ENCODE results near the gene GNA12.

Gene GNA12

DNA sequence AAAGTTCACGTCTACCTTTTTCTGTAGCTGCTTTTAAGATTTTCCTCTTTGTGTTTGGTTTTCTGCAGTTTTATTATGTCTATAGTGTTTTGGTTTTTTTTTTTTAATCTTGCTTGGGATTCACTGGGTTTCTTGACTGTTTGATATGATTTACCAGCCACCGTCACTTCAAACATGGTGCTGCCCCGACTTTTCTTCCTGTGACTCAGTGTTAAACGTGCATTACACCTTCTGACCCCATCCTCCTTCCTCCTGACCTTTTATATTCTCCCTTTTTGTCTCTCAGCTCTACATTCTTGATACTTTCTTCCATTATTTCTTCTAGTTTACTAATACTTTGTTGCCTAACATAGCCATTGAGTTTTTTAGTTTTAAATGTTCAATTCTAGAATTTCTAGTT, 61.5 kb downstream of the GNA12 start:
- WGBS, 2 experiments = 94 to 95% methylated on average over 4 of the region's 4 CpGs

DNA sequence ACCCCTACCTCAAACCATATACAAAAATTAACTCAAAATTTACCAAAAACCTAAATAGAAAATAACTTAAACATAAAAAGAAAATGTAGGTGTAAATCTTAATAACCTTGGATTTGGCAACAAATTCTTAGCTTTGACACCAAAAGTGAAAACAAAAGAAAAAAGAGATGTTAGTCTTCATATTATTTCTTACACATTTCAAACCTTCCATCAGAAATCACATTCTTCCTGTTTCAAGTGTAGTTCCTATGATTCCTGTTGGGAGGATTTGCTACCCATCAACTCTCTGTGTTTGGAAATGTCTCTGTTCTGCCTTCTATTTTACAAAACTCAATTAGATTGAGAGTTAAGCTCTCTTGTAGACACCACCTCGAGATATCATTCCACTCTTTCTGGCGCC, 62.0 kb downstream of the GNA12 start:
- no peaks in the 10 kb centered on the region for H3K9me3 ChIP-seq (ENCODE audit: control insufficient read depth, low read length)
- peaks cover 3% of the 10 kb centered on the region for H3K36me3 ChIP-seq (ENCODE audit: control insufficient read depth, insufficient read depth, low read length)
- H3K4me1 ChIP-seq (ENCODE audit: control insufficient read depth, insufficient read depth, low read length) = no peaks in the 10 kb centered on the region
- 94 to 95% methylated on average over 2 of the region's 2 CpGs for WGBS, 2 experiments
- H3K27me3 ChIP-seq (ENCODE audit: control insufficient read depth, insufficient read depth, low read length, poor library complexity, severe bottlenecking) = no peaks in the 10 kb centered on the region
- no peak overlapping the region for H3K27ac ChIP-seq (ENCODE audit: insufficient read depth, low read depth, low read length, poor library complexity, severe bottlenecking)
- no peak overlapping the region for H3K4me3 ChIP-seq (ENCODE audit: insufficient read depth, low read depth, low read length)

More for the DNA sequence above, 61.5 kb downstream of the GNA12 start:
- H3K36me3 ChIP-seq (ENCODE audit: control insufficient read depth, insufficient read depth, low read length) = peaks cover 3% of the 10 kb centered on the region
- no peaks in the 10 kb centered on the region for H3K9me3 ChIP-seq (ENCODE audit: control insufficient read depth, low read length)
- no peak overlapping the region for H3K4me3 ChIP-seq (ENCODE audit: insufficient read depth, low read depth, low read length)
- no peak overlapping the region for H3K27ac ChIP-seq (ENCODE audit: insufficient read depth, low read depth, low read length, poor library complexity, severe bottlenecking)
- no peaks in the 10 kb centered on the region for H3K4me1 ChIP-seq (ENCODE audit: control insufficient read depth, insufficient read depth, low read length)
- H3K27me3 ChIP-seq (ENCODE audit: control insufficient read depth, insufficient read depth, low read length, poor library complexity, severe bottlenecking) = no peaks in the 10 kb centered on the region

DNA sequence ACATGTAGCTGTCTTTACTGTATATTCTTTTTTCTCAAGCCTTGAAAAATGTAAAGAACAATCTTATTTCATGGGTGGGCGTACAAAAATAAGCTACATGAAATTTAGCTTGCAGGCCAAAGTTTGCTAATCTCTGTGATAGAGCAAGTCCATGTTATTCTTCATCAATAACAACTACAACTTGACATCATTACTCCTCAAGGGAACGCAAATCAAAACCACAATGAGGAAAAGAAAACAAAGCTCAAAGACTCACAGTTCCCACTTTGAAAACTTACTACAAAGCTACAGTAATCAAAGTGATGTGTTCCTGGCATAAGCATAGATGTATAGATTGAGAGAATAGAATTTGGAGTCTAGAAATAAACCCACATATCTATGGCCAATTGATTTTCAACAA, 62.5 kb downstream of the GNA12 start:
- Histone ChIP-seq H3K4me1 (ENCODE audit: control insufficient read depth, insufficient read depth, low read length) (no peaks in the 10 kb centered on the region), H3K36me3 (ENCODE audit: control insufficient read depth, insufficient read depth, low read length) (peaks cover 3% of the 10 kb centered on the region), H3K9me3 (ENCODE audit: control insufficient read depth, low read length) (no peaks in the 10 kb centered on the region), H3K27me3 (ENCODE audit: control insufficient read depth, insufficient read depth, low read length, poor library complexity, severe bottlenecking) (no peaks in the 10 kb centered on the region), H3K27ac (ENCODE audit: insufficient read depth, low read depth, low read length, poor library complexity, severe bottlenecking) (no peak overlapping the region), H3K4me3 (ENCODE audit: insufficient read depth, low read depth, low read length) (no peak overlapping the region)
- WGBS, 2 experiments = 88 to 90% methylated on average over 2 of the region's 2 CpGs

DNA sequence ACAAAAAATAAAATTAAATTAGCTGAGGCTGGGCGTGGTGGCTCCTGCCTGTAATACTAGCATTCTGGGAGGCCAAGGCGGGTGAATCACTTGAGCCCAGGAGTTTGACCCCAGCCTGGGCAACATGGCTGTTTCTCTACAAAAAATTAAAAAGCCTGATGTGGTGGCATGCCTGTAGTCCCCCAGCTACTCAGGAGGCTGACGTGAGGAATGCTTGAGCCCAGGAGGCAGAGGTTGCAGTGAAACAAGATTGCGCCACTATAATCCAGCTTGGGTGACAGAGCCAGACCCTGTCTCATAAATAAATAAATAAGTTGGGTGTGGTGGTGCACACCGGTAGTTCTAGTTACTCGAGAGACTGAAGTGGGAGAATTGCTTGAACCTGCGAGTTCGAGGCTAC, 65.1 kb downstream of the GNA12 start:
- Histone ChIP-seq H3K36me3 (ENCODE audit: control insufficient read depth, insufficient read depth, low read length) (no peaks in the 10 kb centered on the region), H3K4me3 (ENCODE audit: insufficient read depth, low read depth, low read length) (no peak overlapping the region), H3K27me3 (ENCODE audit: control insufficient read depth, insufficient read depth, low read length, poor library complexity, severe bottlenecking) (no peaks in the 10 kb centered on the region), H3K27ac (ENCODE audit: insufficient read depth, low read depth, low read length, poor library complexity, severe bottlenecking) (no peak overlapping the region), H3K9me3 (ENCODE audit: control insufficient read depth, low read length) (no peaks in the 10 kb centered on the region), H3K4me1 (ENCODE audit: control insufficient read depth, insufficient read depth, low read length) (no peaks in the 10 kb centered on the region)
- 80 to 82% methylated on average over 8 of the region's 8 CpGs for WGBS, 2 experiments

DNA sequence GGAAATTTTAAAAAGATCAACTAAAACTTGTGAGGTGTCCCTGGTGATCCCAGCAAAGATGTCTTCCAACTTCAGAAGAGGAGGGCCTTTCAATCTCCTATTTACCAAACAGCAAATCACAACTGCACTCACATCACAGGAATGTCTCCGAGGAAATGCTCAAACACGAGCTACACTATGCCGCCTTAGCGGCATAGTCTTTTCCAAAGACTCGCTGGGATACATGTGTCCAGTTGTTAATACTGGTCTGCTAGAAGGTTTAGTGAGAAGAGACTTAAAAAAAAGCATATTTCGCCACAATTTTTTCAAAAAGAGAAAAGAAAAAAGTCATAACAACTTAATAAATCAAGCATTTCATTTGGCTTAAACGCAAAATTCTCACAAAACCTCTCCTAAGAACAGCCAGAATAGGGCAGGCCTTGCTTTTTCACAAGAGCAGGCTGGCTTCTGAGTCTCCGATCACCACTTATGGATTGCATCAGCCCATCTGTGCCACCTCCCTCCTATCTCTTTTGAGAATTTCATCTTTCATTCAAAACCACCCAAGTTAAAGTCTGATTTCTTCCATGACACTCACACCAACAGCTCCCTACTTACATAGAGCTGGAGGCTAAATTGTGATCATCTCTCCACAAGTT, 66.1 kb downstream of the GNA12 start:
- H3K27me3 ChIP-seq (ENCODE audit: control insufficient read depth, insufficient read depth, low read length, poor library complexity, severe bottlenecking) = no peaks in the 10 kb centered on the region
- no peaks in the 10 kb centered on the region for H3K36me3 ChIP-seq (ENCODE audit: control insufficient read depth, insufficient read depth, low read length)
- H3K9me3 ChIP-seq (ENCODE audit: control insufficient read depth, low read length) = no peaks in the 10 kb centered on the region
- 93 to 95% methylated on average over 8 of the region's 8 CpGs for WGBS, 2 experiments
- no peaks in the 10 kb centered on the region for H3K4me1 ChIP-seq (ENCODE audit: control insufficient read depth, insufficient read depth, low read length)
- H3K27ac ChIP-seq (ENCODE audit: insufficient read depth, low read depth, low read length, poor library complexity, severe bottlenecking) = no peak overlapping the region
- H3K4me3 ChIP-seq (ENCODE audit: insufficient read depth, low read depth, low read length) = no peak overlapping the region

DNA sequence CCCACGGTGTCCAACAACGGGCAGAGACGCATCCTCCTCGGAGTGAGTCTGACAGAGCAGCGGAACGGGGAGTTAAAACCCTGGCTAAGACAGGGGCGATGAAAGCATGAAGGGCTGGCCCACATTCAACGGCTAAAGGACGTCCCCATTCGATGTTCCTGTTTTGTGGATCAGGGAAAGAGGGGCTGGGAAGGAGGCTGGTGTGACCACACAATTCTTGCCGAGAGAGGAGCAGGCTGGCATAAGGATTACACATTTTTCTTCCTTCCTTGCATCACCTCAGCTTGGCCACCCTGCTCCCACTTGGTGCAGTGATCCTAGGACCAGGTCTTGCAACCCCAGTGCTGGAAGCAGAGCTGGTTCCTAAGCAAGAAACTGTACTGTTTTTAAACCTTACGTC, 67.7 kb downstream of the GNA12 start:
- H3K4me3 ChIP-seq (ENCODE audit: insufficient read depth, low read depth, low read length) = no peak overlapping the region
- H3K4me1 ChIP-seq (ENCODE audit: control insufficient read depth, insufficient read depth, low read length) = no peaks in the 10 kb centered on the region
- H3K27ac ChIP-seq (ENCODE audit: insufficient read depth, low read depth, low read length, poor library complexity, severe bottlenecking) = no peak overlapping the region
- no peaks in the 10 kb centered on the region for H3K9me3 ChIP-seq (ENCODE audit: control insufficient read depth, low read length)
- no peaks in the 10 kb centered on the region for H3K27me3 ChIP-seq (ENCODE audit: control insufficient read depth, insufficient read depth, low read length, poor library complexity, severe bottlenecking)
- 93 to 97% methylated on average over 12 of the region's 12 CpGs for WGBS, 2 experiments
- no peaks in the 10 kb centered on the region for H3K36me3 ChIP-seq (ENCODE audit: control insufficient read depth, insufficient read depth, low read length)

DNA sequence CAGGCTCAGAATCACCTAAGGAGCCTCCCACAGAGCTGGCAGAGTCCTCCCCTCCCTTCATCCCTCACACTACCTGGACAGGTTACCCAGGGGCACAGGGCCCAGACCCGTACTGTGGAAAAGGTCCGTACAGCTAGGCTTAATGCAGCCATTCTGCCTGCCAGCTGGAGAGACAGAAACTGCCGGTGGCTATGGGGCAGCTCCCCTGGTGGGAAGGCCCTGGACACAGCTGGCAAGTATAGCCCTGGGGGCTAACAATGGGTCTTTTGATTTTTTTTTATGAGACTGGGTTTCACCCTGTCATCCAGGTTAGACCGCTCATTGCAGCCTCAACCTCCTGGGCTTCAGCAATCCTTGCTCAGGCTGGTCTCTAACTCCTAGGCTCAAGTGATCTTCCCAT, 68.3 kb downstream of the GNA12 start:
- 92 to 94% methylated on average over 4 of the region's 4 CpGs for WGBS, 2 experiments
- Histone ChIP-seq H3K9me3 (ENCODE audit: control insufficient read depth, low read length) (no peaks in the 10 kb centered on the region), H3K36me3 (ENCODE audit: control insufficient read depth, insufficient read depth, low read length) (no peaks in the 10 kb centered on the region), H3K4me3 (ENCODE audit: insufficient read depth, low read depth, low read length) (no peak overlapping the region), H3K4me1 (ENCODE audit: control insufficient read depth, insufficient read depth, low read length) (no peaks in the 10 kb centered on the region), H3K27me3 (ENCODE audit: control insufficient read depth, insufficient read depth, low read length, poor library complexity, severe bottlenecking) (no peaks in the 10 kb centered on the region), H3K27ac (ENCODE audit: insufficient read depth, low read depth, low read length, poor library complexity, severe bottlenecking) (no peak overlapping the region)

DNA sequence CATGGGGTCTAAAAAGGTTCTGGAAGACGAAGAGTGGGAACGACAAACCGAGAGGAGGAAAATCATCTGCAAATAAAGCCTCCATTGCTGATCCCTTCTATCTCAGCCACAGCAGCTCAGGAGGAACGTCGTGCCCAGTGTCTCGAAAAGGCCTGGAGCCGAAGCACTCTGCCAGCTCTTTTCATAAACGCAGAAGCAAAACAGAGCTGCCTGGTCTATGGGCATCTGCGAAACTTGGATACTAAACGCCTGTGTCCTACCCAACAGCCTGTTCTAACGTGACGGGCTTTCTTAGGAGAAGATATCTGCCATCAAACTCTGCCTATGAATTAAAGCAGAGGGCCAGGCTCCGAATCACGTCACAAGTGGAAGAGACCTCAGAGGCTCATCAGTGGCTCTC, 68.7 kb downstream of the GNA12 start:
- WGBS, 2 experiments = 93 to 94% methylated on average over 14 of the region's 14 CpGs
- Histone ChIP-seq H3K9me3 (ENCODE audit: control insufficient read depth, low read length) (no peaks in the 10 kb centered on the region), H3K4me3 (ENCODE audit: insufficient read depth, low read depth, low read length) (no peak overlapping the region), H3K27ac (ENCODE audit: insufficient read depth, low read depth, low read length, poor library complexity, severe bottlenecking) (no peak overlapping the region), H3K27me3 (ENCODE audit: control insufficient read depth, insufficient read depth, low read length, poor library complexity, severe bottlenecking) (no peaks in the 10 kb centered on the region), H3K4me1 (ENCODE audit: control insufficient read depth, insufficient read depth, low read length) (no peaks in the 10 kb centered on the region), H3K36me3 (ENCODE audit: control insufficient read depth, insufficient read depth, low read length) (no peaks in the 10 kb centered on the region)

DNA sequence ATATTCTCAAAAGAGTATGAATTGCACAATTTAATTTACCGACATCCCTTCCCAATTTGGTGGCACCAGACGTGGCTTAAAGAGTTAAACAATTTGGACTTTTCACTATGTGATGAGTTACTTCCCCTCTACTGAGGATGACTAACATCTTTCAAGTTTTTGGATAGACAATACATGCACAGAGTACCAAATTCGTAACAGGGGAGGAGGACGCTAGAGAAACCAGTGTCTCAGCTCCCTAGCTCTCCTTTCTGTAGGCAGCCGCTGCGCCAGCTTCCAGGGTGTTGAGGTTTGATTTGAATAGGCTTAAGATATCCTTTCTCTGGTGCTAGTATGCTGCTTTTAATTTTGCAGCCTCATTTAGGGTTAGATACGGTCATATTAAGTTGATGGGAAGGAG, 69.2 kb downstream of the GNA12 start:
- Histone ChIP-seq H3K9me3 (ENCODE audit: control insufficient read depth, low read length) (no peaks in the 10 kb centered on the region), H3K27ac (ENCODE audit: insufficient read depth, low read depth, low read length, poor library complexity, severe bottlenecking) (no peak overlapping the region), H3K36me3 (ENCODE audit: control insufficient read depth, insufficient read depth, low read length) (no peaks in the 10 kb centered on the region), H3K4me3 (ENCODE audit: insufficient read depth, low read depth, low read length) (no peak overlapping the region), H3K27me3 (ENCODE audit: control insufficient read depth, insufficient read depth, low read length, poor library complexity, severe bottlenecking) (no peaks in the 10 kb centered on the region), H3K4me1 (ENCODE audit: control insufficient read depth, insufficient read depth, low read length) (no peaks in the 10 kb centered on the region)
- 94 to 95% methylated on average over 7 of the region's 7 CpGs for WGBS, 2 experiments

DNA sequence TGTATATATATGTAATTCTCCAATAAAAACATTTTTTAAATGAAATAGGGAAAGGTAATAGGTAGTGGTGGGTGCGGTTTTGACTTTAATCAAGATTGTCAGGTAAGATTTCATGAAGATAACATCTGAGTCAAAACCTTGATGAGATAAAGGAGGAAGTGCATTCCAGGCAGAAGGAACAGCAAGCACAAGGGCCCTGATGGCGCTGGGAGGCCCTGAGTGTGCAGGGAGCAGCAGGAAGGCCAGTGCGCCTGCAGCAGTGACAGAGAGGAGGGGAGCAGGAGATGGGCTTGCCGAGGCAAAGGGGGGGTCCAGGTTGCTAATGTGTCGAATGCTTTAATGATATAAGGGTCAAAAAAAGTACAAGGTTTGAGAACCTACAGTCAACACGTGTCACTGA, 69.8 kb downstream of the GNA12 start:
- Histone ChIP-seq H3K27me3 (ENCODE audit: control insufficient read depth, insufficient read depth, low read length, poor library complexity, severe bottlenecking) (no peaks in the 10 kb centered on the region), H3K27ac (ENCODE audit: insufficient read depth, low read depth, low read length, poor library complexity, severe bottlenecking) (no peak overlapping the region), H3K4me3 (ENCODE audit: insufficient read depth, low read depth, low read length) (no peak overlapping the region), H3K9me3 (ENCODE audit: control insufficient read depth, low read length) (no peaks in the 10 kb centered on the region), H3K4me1 (ENCODE audit: control insufficient read depth, insufficient read depth, low read length) (no peaks in the 10 kb centered on the region), H3K36me3 (ENCODE audit: control insufficient read depth, insufficient read depth, low read length) (no peaks in the 10 kb centered on the region)
- WGBS, 2 experiments = 91 to 96% methylated on average over 6 of the region's 6 CpGs

DNA sequence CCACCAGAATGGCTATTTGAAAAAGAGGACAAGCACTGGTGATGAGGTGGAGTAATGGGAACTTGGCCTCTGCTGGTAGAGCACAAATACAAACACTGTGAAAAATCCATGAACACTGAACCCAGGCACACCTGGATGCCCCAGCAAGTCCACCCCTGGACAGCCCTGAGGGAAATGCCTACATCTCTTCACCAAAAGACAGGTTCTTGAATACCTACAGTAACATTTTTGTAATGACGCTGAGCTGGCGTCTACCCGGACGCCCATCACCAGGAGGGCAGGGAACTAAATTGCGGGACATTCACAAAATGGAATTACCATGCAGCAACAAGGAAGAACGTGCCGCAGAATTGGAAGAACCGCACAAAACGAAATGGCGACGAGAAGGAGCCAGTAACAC, 70.5 kb downstream of the GNA12 start:
- Histone ChIP-seq H3K4me3 (ENCODE audit: insufficient read depth, low read depth, low read length) (no peak overlapping the region), H3K36me3 (ENCODE audit: control insufficient read depth, insufficient read depth, low read length) (no peaks in the 10 kb centered on the region), H3K9me3 (ENCODE audit: control insufficient read depth, low read length) (no peaks in the 10 kb centered on the region), H3K4me1 (ENCODE audit: control insufficient read depth, insufficient read depth, low read length) (no peaks in the 10 kb centered on the region), H3K27ac (ENCODE audit: insufficient read depth, low read depth, low read length, poor library complexity, severe bottlenecking) (no peak overlapping the region), H3K27me3 (ENCODE audit: control insufficient read depth, insufficient read depth, low read length, poor library complexity, severe bottlenecking) (no peaks in the 10 kb centered on the region)
- 96 to 97% methylated on average over 11 of the region's 11 CpGs for WGBS, 2 experiments
